RWPE2 (cell line): ENCODE measurements around the gene ZFAND3.

ENCODE experiments used
- ATAC-seq: fragments of 200-7000 bp; cut with Tn5 transposase; 3 replicates; pipeline ENCODE4 v1.9.1; 2021; ENCODE audit warnings: low read depth
- DNase-seq: peaks from one replicate; pipeline ENCODE4 v3.0.0-alpha.2; 2020; ENCODE audit warnings: low spot score
- H3K27ac ChIP-seq: fragments of 450-650 bp; 2 replicates; pipeline ENCODE4 v1.5.1; 2017; ENCODE audit warnings: mild to moderate bottlenecking; ENCODE audit not compliant: poor library complexity, severe bottlenecking
- H3K27me3 ChIP-seq: fragments of 250-450 bp; sonication (Bioruptor Pico); 2 replicates; pipeline ENCODE4 v1.5.1; 2021; ENCODE audit warnings: mild to moderate bottlenecking, moderate library complexity; ENCODE audit not compliant: insufficient read depth, poor library complexity, severe bottlenecking
- H3K36me3 ChIP-seq: fragments of 250-450 bp; sonication (Bioruptor Pico); 2 replicates; pipeline ENCODE4 v1.5.1; 2020; ENCODE audit warnings: low read depth, mild to moderate bottlenecking, moderate library complexity
- H3K4me1 ChIP-seq: fragments of 250-450 bp; sonication (Bioruptor Pico); 2 replicates; pipeline ENCODE4 v1.5.1; 2021; ENCODE audit warnings: mild to moderate bottlenecking, moderate library complexity; ENCODE audit not compliant: insufficient read depth, poor library complexity, severe bottlenecking
- H3K4me3 ChIP-seq: fragments of 250-450 bp; sonication (Bioruptor Pico); 2 replicates; pipeline ENCODE4 v1.5.1; 2021; ENCODE audit warnings: mild to moderate bottlenecking, moderate library complexity; ENCODE audit not compliant: severe bottlenecking
- H3K9me3 ChIP-seq: fragments of 250-450 bp; sonication (Bioruptor Pico); 2 replicates; pipeline ENCODE4 v1.5.1; 2021; ENCODE audit warnings: mild to moderate bottlenecking, moderate library complexity; ENCODE audit not compliant: severe bottlenecking
- CTCF ChIP-seq: fragments of 450-650 bp; IDR thresholded peaks from one replicate; pipeline ENCODE4 v1.5.1; 2017; ENCODE audit warnings: mild to moderate bottlenecking, moderate library complexity; ENCODE audit not compliant: poor library complexity, severe bottlenecking

Gene ZFAND3

GRCh38 chr6:37994223-37994622 is 174.7 kb downstream of the ZFAND3 start:
- Histone ChIP-seq H3K27ac (no peak overlapping the region), H3K4me3 (no peak overlapping the region), H3K27me3 (no peaks in the 10 kb centered on the region), H3K9me3 (no peaks in the 10 kb centered on the region), H3K36me3 (no peaks in the 10 kb centered on the region), H3K4me1 (peaks cover 11% of the 10 kb centered on the region)
- DNase-seq: no peak
- no peak for TF ChIP-seq CTCF
- peak; percentile 57; the same call in 2 of the 3 replicates for ATAC-seq

DNA sequence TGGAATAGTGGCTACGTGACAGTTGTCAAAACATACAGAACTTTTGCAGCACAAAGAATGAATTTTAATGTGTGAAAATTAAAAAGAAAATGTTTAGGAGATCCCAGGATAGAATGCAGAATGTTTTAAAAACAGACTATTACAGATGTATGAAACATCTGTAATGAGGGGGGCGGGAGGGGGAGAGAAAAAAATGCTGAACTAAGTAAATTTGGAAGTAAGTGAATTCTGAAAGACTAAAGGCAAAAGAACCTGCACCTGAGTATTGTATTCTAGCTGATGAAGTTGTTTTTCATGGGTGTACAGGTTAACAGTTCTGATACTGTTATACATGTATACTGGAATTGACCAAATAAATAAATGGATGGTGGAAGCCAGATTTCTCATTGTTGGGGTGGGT is 178.8 kb downstream of the ZFAND3 start:
- TF ChIP-seq CTCF: no peak
- DNase-seq (no peak), ATAC-seq (no peak)
- Histone ChIP-seq H3K27ac (no peak overlapping the region), H3K4me3 (no peak overlapping the region), H3K27me3 (no peaks in the 10 kb centered on the region), H3K36me3 (no peaks in the 10 kb centered on the region), H3K4me1 (no peaks in the 10 kb centered on the region), H3K9me3 (no peaks in the 10 kb centered on the region)

DNA sequence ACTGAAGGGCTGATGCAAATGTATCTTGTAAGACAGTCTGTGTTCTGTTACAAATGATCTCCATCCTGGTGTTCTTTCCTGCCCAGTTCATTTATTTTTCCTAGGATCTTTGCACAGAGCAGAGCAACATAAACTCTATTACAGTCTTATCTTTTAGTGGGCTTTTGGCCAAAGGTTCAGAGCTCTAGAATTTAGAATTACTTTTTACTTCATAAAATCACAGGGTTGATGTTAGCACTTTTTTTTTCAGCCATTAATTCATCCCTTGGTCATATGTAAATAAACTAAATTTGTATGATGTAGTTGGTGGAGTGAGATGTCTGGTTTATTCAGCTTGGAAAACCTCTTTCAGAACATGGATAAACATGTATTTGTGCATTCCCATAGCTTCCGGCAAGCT is 181.9 kb downstream of the ZFAND3 start:
- Histone ChIP-seq H3K4me3 (no peak overlapping the region), H3K27me3 (no peaks in the 10 kb centered on the region), H3K4me1 (no peaks in the 10 kb centered on the region), H3K36me3 (no peaks in the 10 kb centered on the region), H3K9me3 (no peaks in the 10 kb centered on the region), H3K27ac (no peak overlapping the region)
- DNase-seq (no peak), ATAC-seq (no peak)
- no peak for TF ChIP-seq CTCF

GRCh38 chr6:38004908-38005307 is 185.4 kb downstream of the ZFAND3 start:
- ATAC-seq: no peak
- no peak for TF ChIP-seq CTCF
- H3K27me3 ChIP-seq: no peaks in the 10 kb centered on the region
- no peaks in the 10 kb centered on the region for H3K4me1 ChIP-seq
- no peak for DNase-seq
- no peaks in the 10 kb centered on the region for H3K9me3 ChIP-seq
- no peak overlapping the region for H3K4me3 ChIP-seq
- no peak overlapping the region for H3K27ac ChIP-seq
- H3K36me3 ChIP-seq: no peaks in the 10 kb centered on the region

DNA sequence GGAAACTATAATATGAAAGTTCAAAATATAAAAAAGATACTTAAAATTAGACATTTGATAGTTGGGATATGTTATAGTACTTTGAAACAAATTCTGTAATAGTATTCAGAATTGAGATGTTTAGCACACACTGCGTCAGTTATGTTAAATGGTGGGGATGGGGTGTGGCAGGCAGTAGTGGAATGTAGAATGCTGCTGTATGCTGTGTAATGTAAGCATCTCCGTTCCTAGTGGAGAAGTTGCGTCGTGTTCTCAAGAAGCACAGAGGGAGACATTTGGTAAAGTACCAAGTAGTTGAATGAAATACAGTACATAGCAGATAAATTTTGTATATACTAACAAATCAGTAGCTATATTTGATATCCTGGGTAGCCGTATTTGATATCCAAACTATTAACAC is 192.4 kb downstream of the ZFAND3 start:
- no peaks in the 10 kb centered on the region for H3K9me3 ChIP-seq
- ATAC-seq (no peak), DNase-seq (no peak)
- H3K27ac ChIP-seq: no peak overlapping the region
- no peaks in the 10 kb centered on the region for H3K4me1 ChIP-seq
- no peaks in the 10 kb centered on the region for H3K36me3 ChIP-seq
- H3K4me3 ChIP-seq: no peak overlapping the region
- TF ChIP-seq CTCF: no peak
- H3K27me3 ChIP-seq: no peaks in the 10 kb centered on the region
